SK-N-SH treated with all-trans-retinoic acid at 6 μM for 48 hours (cell line): ENCODE results near the gene DYNC1I1.

Source experiments
- ARNTL ChIP-seq: fragments of 450-650 bp; formaldehyde crosslinking; IDR thresholded peaks from 2 replicates; pipeline ENCODE4 v1.5.0; 2020; ENCODE audit warnings: low read depth, mild to moderate bottlenecking, moderate library complexity, borderline replicate concordance
- CREB5 ChIP-seq: fragments of 250-450 bp; sonication (Bioruptor Pico); IDR thresholded peaks from 2 replicates; pipeline ENCODE4 v1.5.1; 2020; ENCODE audit warnings: low read depth, mild to moderate bottlenecking, moderate library complexity
- CSRNP3 ChIP-seq: fragments of 250-450 bp; sonication (Bioruptor Pico); IDR thresholded peaks from 2 replicates; pipeline ENCODE4 v1.5.1; 2021; ENCODE audit warnings: mild to moderate bottlenecking, moderate library complexity
- ESRRG ChIP-seq: fragments of 250-450 bp; sonication (Bioruptor Pico); IDR thresholded peaks from 2 replicates; pipeline ENCODE4 v1.6.1; 2021; ENCODE audit warnings: mild to moderate bottlenecking
- GLIS3 ChIP-seq: fragments of 250-450 bp; sonication (Bioruptor Pico); IDR thresholded peaks from 2 replicates; pipeline ENCODE4 v1.5.0; 2020; ENCODE audit warnings: mild to moderate bottlenecking, moderate library complexity
- ISL1 ChIP-seq: fragments of 250-450 bp; sonication (Bioruptor Pico); IDR thresholded peaks from 2 replicates; pipeline ENCODE4 v2.1.2; 2022; ENCODE audit warnings: mild to moderate bottlenecking, moderate library complexity
- PATZ1 ChIP-seq: fragments of 250-450 bp; sonication (Bioruptor Pico); IDR thresholded peaks from 2 replicates; pipeline ENCODE4 v1.8.0; 2020; ENCODE audit warnings: mild to moderate bottlenecking, moderate library complexity, borderline replicate concordance
- POU6F1 ChIP-seq: fragments of 250-450 bp; sonication (Bioruptor Pico); IDR thresholded peaks from 2 replicates; pipeline ENCODE4 v1.8.0; 2021; ENCODE audit warnings: low read depth, mild to moderate bottlenecking, moderate library complexity, borderline replicate concordance
- RARB ChIP-seq: fragments of 250-450 bp; sonication (Bioruptor Pico); IDR thresholded peaks from 2 replicates; pipeline ENCODE4 v1.8.0; 2021; ENCODE audit warnings: mild to moderate bottlenecking, moderate library complexity
- TCF4 ChIP-seq: fragments of 250-450 bp; sonication (Bioruptor Pico); IDR thresholded peaks from 2 replicates; pipeline ENCODE4 v1.8.0; 2021; ENCODE audit warnings: mild to moderate bottlenecking, moderate library complexity, borderline replicate concordance
- ZC3H10 ChIP-seq: fragments of 250-450 bp; sonication (Bioruptor Pico); IDR thresholded peaks from 2 replicates; pipeline ENCODE4 v1.5.1; 2021; ENCODE audit warnings: mild to moderate bottlenecking, moderate library complexity
- ZFP3 ChIP-seq: fragments of 250-450 bp; sonication (Bioruptor Pico); IDR thresholded peaks from 2 replicates; pipeline ENCODE4 v1.5.0; 2020; ENCODE audit warnings: mild to moderate bottlenecking, moderate library complexity
- ZFP30 ChIP-seq: fragments of 450-650 bp; formaldehyde crosslinking; IDR thresholded peaks from 2 replicates; pipeline ENCODE4 v1.5.0; 2022; ENCODE audit warnings: mild to moderate bottlenecking, moderate library complexity
- ZNF565 ChIP-seq: fragments of 450-650 bp; formaldehyde crosslinking; conservative IDR thresholded peaks from 2 replicates; pipeline ENCODE4 v1.5.0; 2020; ENCODE audit warnings: low read depth, mild to moderate bottlenecking, moderate library complexity

- no peak for TF ChIP-seq RARB (CRISPR knock-in tag)
- no peak for TF ChIP-seq POU6F1 (CRISPR knock-in tag)
- TF ChIP-seq ZFP3 (CRISPR knock-in tag) = no peak
- TF ChIP-seq CREB5 = no peak
- TF ChIP-seq CSRNP3 (CRISPR knock-in tag) = no peak
- TF ChIP-seq TCF4 (CRISPR knock-in tag) = no peak
- no peak for TF ChIP-seq ISL1
- no peak for TF ChIP-seq ZNF565 (CRISPR knock-in tag)
- TF ChIP-seq ARNTL = no peak
- no peak for TF ChIP-seq ZC3H10 (CRISPR knock-in tag)
- TF ChIP-seq ESRRG = no peak
- no peak for TF ChIP-seq ZFP30 (CRISPR knock-in tag)
- no peak for TF ChIP-seq GLIS3 (CRISPR knock-in tag)
- TF ChIP-seq PATZ1 (CRISPR knock-in tag) = no peak
Measured at GRCh38 chr7:95933618-95934017, 161.3 kb downstream of the DYNC1I1 start.
